ACHN (cell line): Measurements from ENCODE around the gene C1QL1.
"Not testable (repeated sequence)": the region's sequence is repeated elsewhere in the genome, so short reads cannot be mapped to it uniquely, and the experiment has no call there.

Source experiments
- DNase-seq: peaks from one replicate; pipeline ENCODE4 v3.0.0-alpha.2; 2015
- in situ Hi-C: cut with HindIII; loops from 2 replicates; pipeline ENCODE4 v1.10.0; 2017; ENCODE audit warnings: low sequenced_read_pairs, low pct_ligation_motif_present, low pct_unique_long_range_greater_than_20kb

C1QL1 gene

DNA sequence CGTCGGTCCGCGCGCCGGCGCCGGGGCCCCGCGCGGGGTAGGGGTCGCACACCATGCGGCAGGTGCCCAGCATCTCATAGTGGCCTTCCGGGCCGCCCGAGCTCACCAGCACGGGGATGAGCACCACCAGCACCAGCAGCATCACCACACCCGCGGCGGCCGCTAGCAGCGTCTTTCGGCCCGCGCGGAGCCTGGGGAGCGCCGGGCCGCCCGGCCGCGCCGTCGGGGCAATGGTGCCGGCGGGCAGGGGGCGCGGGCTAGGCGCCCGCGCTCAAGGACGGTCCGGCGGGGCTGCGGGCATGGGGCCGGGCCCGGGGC lies 237 bp downstream of the C1QL1 start:
- in situ Hi-C loops: no loop called here
- no peak for DNase-seq

- DNase-seq: no peak
- in situ Hi-C loops: no loop called here
Observed at GRCh38 chr17:44967026-44967906, 837 bp downstream of the C1QL1 start.

DNA sequence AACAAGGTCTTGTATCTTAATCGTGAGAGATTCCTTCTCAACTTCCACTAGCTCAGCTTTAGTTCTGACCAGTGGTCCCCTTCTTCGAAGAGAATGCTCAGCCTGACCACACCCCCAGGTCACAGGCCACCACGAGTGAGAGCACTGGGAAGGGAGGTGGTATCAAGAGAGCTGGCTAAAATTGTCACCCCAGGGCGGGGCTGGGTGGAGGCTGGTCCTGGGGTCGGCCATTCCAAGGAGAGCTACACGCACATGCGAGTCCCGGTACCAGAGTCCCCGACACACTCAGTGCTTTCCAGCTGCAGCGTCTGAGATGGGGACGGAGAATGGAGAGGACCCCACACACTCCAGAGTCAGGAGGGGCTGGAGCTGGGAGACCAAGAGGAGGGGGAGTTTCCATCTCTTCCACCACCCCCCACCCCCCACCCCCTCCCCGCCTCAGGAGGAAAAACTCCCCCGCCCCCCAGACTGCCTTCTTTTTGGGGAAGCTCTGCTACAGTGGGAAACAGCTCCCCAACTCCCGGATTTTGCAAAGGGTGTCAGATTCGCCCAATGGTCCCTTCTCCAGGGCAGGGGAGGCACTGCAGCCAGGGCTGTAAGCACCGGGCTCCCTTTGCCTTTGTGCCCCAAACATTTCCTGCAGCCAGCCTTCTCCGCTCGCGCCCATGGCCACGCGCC lies 1.6 kb downstream of the C1QL1 start:
- DNase-seq: no peak
- in situ Hi-C loops: no loop called here

DNA sequence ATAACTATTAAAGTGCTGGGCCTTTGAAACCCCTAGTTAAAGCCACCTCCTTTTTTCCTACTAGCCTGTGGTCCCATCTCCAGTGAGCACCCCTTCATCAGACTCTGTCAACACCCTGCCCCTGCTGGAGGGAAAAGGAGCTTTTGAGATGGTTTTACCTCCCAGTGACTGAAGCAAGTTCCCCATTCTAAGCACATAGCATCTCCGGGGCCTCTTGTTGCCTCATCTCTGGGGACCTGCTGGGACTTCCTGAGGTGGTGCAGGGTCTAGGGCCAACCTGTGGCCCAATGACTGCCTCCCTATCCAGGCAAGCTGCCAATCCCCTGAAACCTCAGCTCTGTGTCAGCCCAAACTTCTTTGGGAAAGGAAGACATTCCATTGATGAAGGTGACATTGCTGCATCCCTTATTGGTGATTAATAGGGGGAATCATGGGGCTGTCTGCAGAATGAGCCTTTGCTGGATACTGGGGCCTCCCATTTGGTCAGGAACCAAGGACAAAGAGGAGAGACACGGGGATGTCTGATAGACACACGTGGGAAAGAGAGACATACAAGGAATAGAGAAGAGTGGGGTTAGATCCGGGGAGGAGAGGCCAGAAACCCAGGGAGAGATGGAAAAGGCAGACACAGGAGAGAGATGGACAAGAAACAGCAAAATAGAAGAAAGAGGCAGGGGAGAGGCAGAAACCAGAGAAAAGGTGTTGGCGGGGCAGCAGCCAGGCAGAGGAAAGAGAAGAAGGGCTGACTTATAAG lies 2.4 kb downstream of the C1QL1 start:
- in situ Hi-C loops: no loop called here

DNA sequence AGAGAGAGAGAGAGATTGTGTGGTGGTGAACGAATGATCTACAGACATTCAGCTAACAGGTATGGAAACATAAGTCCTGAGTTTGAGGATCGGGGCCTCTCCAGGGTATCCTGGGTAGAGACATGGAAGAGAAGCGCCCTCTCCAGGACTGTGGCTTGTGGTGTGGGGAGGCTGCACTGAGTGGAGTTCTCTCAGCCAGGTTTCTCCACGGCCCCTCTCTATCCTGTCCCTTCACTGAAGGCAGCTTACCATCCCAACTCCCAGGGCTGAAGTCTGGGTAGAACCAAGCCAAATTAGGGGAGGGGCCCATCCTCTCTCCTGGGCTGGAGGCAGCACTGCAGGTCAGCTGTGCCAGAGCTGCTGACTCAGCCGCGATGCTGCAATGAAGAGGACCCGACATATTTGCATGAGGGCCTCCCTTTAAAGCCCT lies 6.2 kb downstream of the C1QL1 start:
- DNase-seq: no peak
- in situ Hi-C loops: no loop called here

More for the DNA sequence above, 2.4 kb downstream of the C1QL1 start:
- no peak for DNase-seq

GRCh38 chr17:44960691-44961090 lies 7.4 kb downstream of the C1QL1 start:
- in situ Hi-C loops: no loop called here
- DNase-seq: no peak

- in situ Hi-C loops: no loop called here
- DNase-seq: no peak
Observed at GRCh38 chr17:44959821-44960531, 8.1 kb downstream of the C1QL1 start.

- in situ Hi-C loops: no loop called here
- DNase-seq: no peak
Observed at GRCh38 chr17:44956998-44957981, 10.8 kb downstream of the C1QL1 start.

DNA sequence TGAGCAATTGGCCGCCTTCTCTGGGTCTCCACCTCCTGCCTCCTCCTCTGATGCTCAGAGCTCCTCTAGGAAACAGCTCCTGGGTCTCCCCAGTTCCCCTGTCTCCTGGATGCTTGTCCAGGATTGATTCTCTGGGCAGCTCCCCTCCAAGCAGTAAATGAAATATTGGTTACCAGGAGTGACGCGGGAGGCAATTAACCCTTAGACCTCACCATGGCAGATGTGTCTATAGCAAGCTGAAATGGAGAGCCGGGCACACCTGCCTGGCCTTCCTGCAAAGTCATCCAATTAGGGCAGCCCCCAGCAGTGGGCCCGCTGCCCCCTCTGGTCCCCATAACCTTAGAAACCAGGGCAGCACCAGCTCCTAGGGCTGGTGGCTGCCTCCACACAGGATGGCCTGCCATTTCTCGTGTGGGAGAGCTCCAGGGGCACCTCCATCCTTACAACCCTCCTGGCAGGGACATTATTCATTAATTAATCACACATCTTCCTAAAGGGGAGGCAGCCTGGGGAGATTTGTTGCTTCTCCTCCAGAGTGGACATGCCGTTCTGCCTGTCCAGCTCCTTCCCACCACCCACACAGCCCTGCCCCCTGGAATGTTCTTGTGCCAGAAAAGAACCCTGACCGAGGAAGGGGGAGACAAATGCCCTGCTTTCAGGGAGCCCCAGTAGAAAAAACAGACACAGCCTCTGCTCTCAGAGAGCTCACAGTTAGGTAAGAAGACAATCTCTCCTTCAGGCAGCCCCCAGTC lies 12.3 kb downstream of the C1QL1 start:
- in situ Hi-C loops: no loop called here
- DNase-seq: no peak

- no peak for DNase-seq
- in situ Hi-C loops: no loop called here
Observed at GRCh38 chr17:44952946-44953475, 15.1 kb downstream of the C1QL1 start.

- in situ Hi-C loops: no loop called here
- no peak for DNase-seq
Observed at GRCh38 chr17:44948315-44948795, 19.7 kb downstream of the C1QL1 start.

GRCh38 chr17:44947461-44948314 lies 20.4 kb downstream of the C1QL1 start, which contains the start of gene KIF18B:
Gene KIF18B, minus strand, starts transcription at chr17:44947773. Its CDS starts 11,429 bp downstream, at chr17:44936344.
- in situ Hi-C loops: no loop called here

GRCh38 chr17:44945652-44946051 lies 22.5 kb downstream of the C1QL1 start:
- DNase-seq, in situ Hi-C loops: not testable (repeated sequence)

More at GRCh38 chr17:44947461-44948314, 20.4 kb downstream of the C1QL1 start, which contains the start of gene KIF18B:
- DNase-seq: peak; percentile 97

- in situ Hi-C loops: no loop called here
- no peak for DNase-seq
Observed at GRCh38 chr17:44942456-44942855, 25.6 kb downstream of the C1QL1 start.

GRCh38 chr17:44941712-44942331 lies 26.3 kb downstream of the C1QL1 start:
- in situ Hi-C loops: no loop called here
- peak; percentile 38 for DNase-seq
